Measurements from ENCODE around the gene SRGAP1. TPM values are rescaled to one million over a fixed set of nuclear protein-coding genes. Genes with fewer than 3 reads are reported as not detected.

The SRGAP1 gene
- total and polyA plus RNA-seq, 2 experiments from 2014 or later = 9.2 to 10.8 TPM

- H4K20me1 ChIP-seq (ENCODE audit: insufficient read depth, poor library complexity, severe bottlenecking) = no peaks in the 10 kb centered on the region
- no peak overlapping the region for H3K4me2 ChIP-seq
- H2AFZ ChIP-seq = no peak overlapping the region
- WGBS (ENCODE audit: low lambda C conversion rate, missing lambda C conversion rate) = 100% methylated on average over 2 of the region's 2 CpGs
- no peaks in the 10 kb centered on the region for H3K4me1 ChIP-seq (ENCODE audit: insufficient read depth)
- H3K79me2 ChIP-seq = no peaks in the 10 kb centered on the region
- DNase-seq (ENCODE audit: low spot score) = no peak
- TF ChIP-seq CTCF (IDR thresholded peaks at IDR 0.05; ENCODE audit: poor library complexity) (no peak), EZH2 (IDR thresholded peaks at IDR 0.05; ENCODE audit: borderline replicate concordance) (no peak), EZH2phosphoT487 (IDR thresholded peaks at IDR 0.05; ENCODE audit: low read depth, severe bottlenecking, unreplicated experiment) (no peak)
- no peak overlapping the region for H3K4me3 ChIP-seq
- H3K27ac ChIP-seq = no peak overlapping the region
- no peaks in the 10 kb centered on the region for H3K9me2 ChIP-seq (replicated peaks; ENCODE audit: insufficient read depth)
- no peaks in the 10 kb centered on the region for H3K9me3 ChIP-seq (ENCODE audit: low read depth)
- no peaks in the 10 kb centered on the region for H3K36me3 ChIP-seq (replicated peaks; ENCODE audit: insufficient read depth, low read depth)
- no peaks in the 10 kb centered on the region for H3K27me3 ChIP-seq
Measured at GRCh38 chr12:64098709-64099354, 254.3 kb downstream of the SRGAP1 start.

DNA sequence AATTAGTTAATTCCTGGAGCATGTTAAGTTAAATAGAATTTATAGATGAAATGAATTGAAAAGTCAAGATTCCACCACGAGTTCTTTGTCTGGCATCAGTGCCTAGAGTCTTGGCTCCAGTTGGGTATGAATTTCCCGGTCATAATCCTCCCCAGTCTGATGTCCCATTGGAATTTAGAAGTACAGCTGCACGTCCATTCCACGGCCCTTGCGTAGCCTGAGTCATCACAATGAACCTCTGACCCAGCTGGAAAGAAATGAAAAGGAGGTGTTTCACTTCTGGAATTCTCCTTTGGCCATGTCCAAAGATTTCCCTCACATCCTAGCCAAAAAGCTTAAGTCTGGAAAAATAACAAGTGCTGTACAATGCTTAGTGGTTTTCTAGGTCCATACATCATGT, 254.9 kb downstream of the SRGAP1 start:
- TF ChIP-seq CTCF (IDR thresholded peaks at IDR 0.05; ENCODE audit: poor library complexity) = no peak
- no peak for TF ChIP-seq EZH2phosphoT487 (IDR thresholded peaks at IDR 0.05; ENCODE audit: low read depth, severe bottlenecking, unreplicated experiment)
- no peak for TF ChIP-seq EZH2 (IDR thresholded peaks at IDR 0.05; ENCODE audit: borderline replicate concordance)
- H3K27ac ChIP-seq = no peak overlapping the region
- H3K4me2 ChIP-seq = no peak overlapping the region
- H3K36me3 ChIP-seq (replicated peaks; ENCODE audit: insufficient read depth, low read depth) = no peaks in the 10 kb centered on the region
- DNase-seq (ENCODE audit: low spot score) = no peak
- H3K4me3 ChIP-seq = no peak overlapping the region
- H2AFZ ChIP-seq = no peak overlapping the region
- H3K9me3 ChIP-seq (ENCODE audit: low read depth) = no peaks in the 10 kb centered on the region
- no peaks in the 10 kb centered on the region for H3K9me2 ChIP-seq (replicated peaks; ENCODE audit: insufficient read depth)
- no peaks in the 10 kb centered on the region for H3K27me3 ChIP-seq
- no peaks in the 10 kb centered on the region for H4K20me1 ChIP-seq (ENCODE audit: insufficient read depth, poor library complexity, severe bottlenecking)
- H3K4me1 ChIP-seq (ENCODE audit: insufficient read depth) = no peaks in the 10 kb centered on the region
- H3K79me2 ChIP-seq = no peaks in the 10 kb centered on the region
- WGBS (ENCODE audit: low lambda C conversion rate, missing lambda C conversion rate) = 83% methylated on average over 5 of the region's 5 CpGs

DNA sequence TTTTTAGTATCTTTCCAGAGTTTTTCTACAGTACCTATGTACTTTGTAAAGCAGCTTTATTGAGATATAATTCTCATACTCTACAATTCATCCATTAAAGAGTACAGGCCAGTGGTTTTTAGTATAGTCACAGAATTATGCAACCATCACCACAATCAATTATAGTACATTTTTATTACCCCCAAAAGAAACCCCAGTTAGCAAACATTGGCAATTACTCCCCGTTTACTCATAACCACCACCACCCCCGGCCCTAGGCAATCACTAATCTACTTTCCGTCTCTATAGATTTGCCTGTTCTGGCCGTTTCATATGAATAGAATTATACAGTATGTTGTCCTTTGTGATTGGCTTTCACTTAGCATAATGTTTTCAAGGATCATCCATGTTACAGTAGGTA, 257.8 kb downstream of the SRGAP1 start:
- Histone ChIP-seq H3K4me2 (no peak overlapping the region), H3K9me3 (ENCODE audit: low read depth) (no peaks in the 10 kb centered on the region), H3K79me2 (no peaks in the 10 kb centered on the region), H3K36me3 (replicated peaks; ENCODE audit: insufficient read depth, low read depth) (no peaks in the 10 kb centered on the region), H3K27ac (no peak overlapping the region), H2AFZ (no peak overlapping the region), H3K9me2 (replicated peaks; ENCODE audit: insufficient read depth) (no peaks in the 10 kb centered on the region), H4K20me1 (ENCODE audit: insufficient read depth, poor library complexity, severe bottlenecking) (no peaks in the 10 kb centered on the region), H3K27me3 (no peaks in the 10 kb centered on the region), H3K4me3 (no peak overlapping the region), H3K4me1 (ENCODE audit: insufficient read depth) (no peaks in the 10 kb centered on the region)
- TF ChIP-seq CTCF (IDR thresholded peaks at IDR 0.05; ENCODE audit: poor library complexity) = no peak
- no peak for TF ChIP-seq EZH2phosphoT487 (IDR thresholded peaks at IDR 0.05; ENCODE audit: low read depth, severe bottlenecking, unreplicated experiment)
- no peak for TF ChIP-seq EZH2 (IDR thresholded peaks at IDR 0.05; ENCODE audit: borderline replicate concordance)
- WGBS (ENCODE audit: low lambda C conversion rate, missing lambda C conversion rate) = 91% methylated on average over 4 of the region's 4 CpGs
- no peak for DNase-seq (ENCODE audit: low spot score)
